GM11168 (cell line): ENCODE results near the gene FLRT1.

ENCODE experiments used
- in situ Hi-C: fragments of 300-500 bp; cut with MboI; formaldehyde crosslinking; loops from one replicate; pipeline ENCODE4 v1.12.0; 2022; ENCODE audit warnings: low sequenced_read_pairs; ENCODE audit not compliant: unreplicated experiment

Gene FLRT1

GRCh38 chr11:64006398-64006797 lies 29.3 kb upstream of the FLRT1 start:
- in situ Hi-C loops: no loop called here

GRCh38 chr11:64007160-64007628 lies 28.5 kb upstream of the FLRT1 start:
- in situ Hi-C loops: no loop called here

- in situ Hi-C loops: no loop called here
Observed at GRCh38 chr11:64007629-64008282, 28.0 kb upstream of the FLRT1 start.

- in situ Hi-C loops: no loop called here
Observed at GRCh38 chr11:64008283-64008913, 27.3 kb upstream of the FLRT1 start.

GRCh38 chr11:64008914-64009633 lies 26.7 kb upstream of the FLRT1 start:
- in situ Hi-C loops: no loop called here

- in situ Hi-C loops: no loop called here
Observed at GRCh38 chr11:64009710-64010109, 26.0 kb upstream of the FLRT1 start.

GRCh38 chr11:64010783-64011182 lies 24.9 kb upstream of the FLRT1 start:
- in situ Hi-C loops: no loop called here

- in situ Hi-C loops: no loop called here
Observed at GRCh38 chr11:64011371-64011770, 24.4 kb upstream of the FLRT1 start.

GRCh38 chr11:64013141-64013896 lies 22.4 kb upstream of the FLRT1 start:
- in situ Hi-C loops: no loop called here

- in situ Hi-C loops: no loop called here
Observed at GRCh38 chr11:64014356-64014755, 21.4 kb upstream of the FLRT1 start.

GRCh38 chr11:64015510-64015909 lies 20.2 kb upstream of the FLRT1 start:
- in situ Hi-C loops: no loop called here

GRCh38 chr11:64015935-64016845 lies 19.5 kb upstream of the FLRT1 start:
- in situ Hi-C loops: no loop called here

- in situ Hi-C loops: no loop called here
Observed at GRCh38 chr11:64017945-64018224, 17.8 kb upstream of the FLRT1 start.

GRCh38 chr11:64018310-64018709 lies 17.4 kb upstream of the FLRT1 start:
- in situ Hi-C loops: no loop called here

GRCh38 chr11:64019106-64020037 lies 16.4 kb upstream of the FLRT1 start:
- in situ Hi-C loops: no loop called here

- in situ Hi-C loops: no loop called here
Observed at GRCh38 chr11:64020976-64021756, 14.6 kb upstream of the FLRT1 start.

- in situ Hi-C loops: no loop called here
Observed at GRCh38 chr11:64021757-64022093, 14.0 kb upstream of the FLRT1 start.

- in situ Hi-C loops: no loop called here
Observed at GRCh38 chr11:64022125-64022784, 13.5 kb upstream of the FLRT1 start.
